Activated T-helper 1 cell treated with anti-CD3 and anti-CD28 coated beads, Interleukin-2, amount 50 U/mL, for 16 hours (primary cell): ENCODE results near the gene SUPT3H.
"Not testable (repeated sequence)": the region's sequence is repeated elsewhere in the genome, so short reads cannot be mapped to it uniquely, and the experiment has no call there.

Experiments
- DNase-seq, 2 donors: peaks; one replicate each; pipeline ENCODE4 v3.0.0-alpha.2; 2020; ENCODE audit warnings: low read depth in 1 of 2, low spot score in 1 of 2

SUPT3H gene

GRCh38 chr6:45185403-45186251, 192.1 kb downstream of the SUPT3H start:
- no peak for DNase-seq

- no peak for DNase-seq
These were observed 192.8 kb downstream of the SUPT3H start for GRCh38 chr6:45184937-45185336.

GRCh38 chr6:45184040-45184439, 193.7 kb downstream of the SUPT3H start:
- DNase-seq, result no peak

GRCh38 chr6:45176373-45176772, 201.4 kb downstream of the SUPT3H start:
- DNase-seq, result not testable (repeated sequence)

- no peak for DNase-seq
These were observed 202.5 kb downstream of the SUPT3H start for GRCh38 chr6:45175272-45175671.

GRCh38 chr6:45174045-45174444, 203.7 kb downstream of the SUPT3H start:
- DNase-seq, result no peak

- no peak for DNase-seq
These were observed 206.4 kb downstream of the SUPT3H start for GRCh38 chr6:45171380-45171779.

GRCh38 chr6:45170309-45170708, 207.4 kb downstream of the SUPT3H start:
- DNase-seq, result no peak

GRCh38 chr6:45169815-45170214, 207.9 kb downstream of the SUPT3H start:
- no peak for DNase-seq

- DNase-seq, result peak in 1 of 2 donors; percentile 7
These were observed 213.6 kb downstream of the SUPT3H start for GRCh38 chr6:45163952-45164766.

GRCh38 chr6:45160305-45160704, 217.4 kb downstream of the SUPT3H start:
- DNase-seq, result no peak

GRCh38 chr6:45156075-45156474, 221.7 kb downstream of the SUPT3H start:
- DNase-seq, result no peak

- no peak for DNase-seq
These were observed 222.3 kb downstream of the SUPT3H start for GRCh38 chr6:45155341-45155894.

GRCh38 chr6:45154679-45155078, 223.1 kb downstream of the SUPT3H start:
- no peak for DNase-seq

GRCh38 chr6:45148711-45149341, 228.9 kb downstream of the SUPT3H start:
- no peak for DNase-seq

GRCh38 chr6:45148278-45148677, 229.5 kb downstream of the SUPT3H start:
- no peak for DNase-seq

GRCh38 chr6:45145658-45146057, 232.1 kb downstream of the SUPT3H start:
- DNase-seq, result not testable (repeated sequence)

- DNase-seq, result no peak
These were observed 239.0 kb downstream of the SUPT3H start for GRCh38 chr6:45138765-45139164.

GRCh38 chr6:45136495-45136894, 241.2 kb downstream of the SUPT3H start:
- DNase-seq, result no peak

- DNase-seq, result no peak
These were observed 245.0 kb downstream of the SUPT3H start for GRCh38 chr6:45132658-45133294.

- no peak for DNase-seq
These were observed 245.7 kb downstream of the SUPT3H start for GRCh38 chr6:45132059-45132458.
